ENCODE results near the gene ARHGAP32.

ARHGAP32 gene

DNA sequence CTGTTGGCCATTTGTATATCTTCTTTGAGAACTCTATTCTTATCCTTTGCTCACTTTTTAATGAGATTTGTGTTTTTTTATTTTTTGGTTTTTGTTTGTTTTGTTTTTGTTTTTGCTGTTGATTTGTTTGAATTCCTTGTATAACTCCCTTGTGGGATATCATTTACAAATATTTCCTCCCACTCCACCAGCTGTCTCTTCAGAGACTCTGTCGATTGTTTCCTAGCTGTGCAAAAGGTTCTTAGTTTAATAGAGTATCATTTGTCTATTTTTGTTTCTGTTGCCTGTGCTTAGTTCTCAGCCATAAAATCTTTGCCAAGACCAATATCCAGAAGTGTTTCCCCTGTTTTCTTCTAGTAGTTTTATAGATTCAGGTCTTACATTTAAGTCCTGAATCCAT is 82.4 kb downstream of the ARHGAP32 start:
- no peak overlapping the region for H3K9ac ChIP-seq (ENCODE audit: low read length)
- no peaks in the 10 kb centered on the region for H3K27me3 ChIP-seq (ENCODE audit: control insufficient read depth, insufficient read depth, low read length)
- H3K4me1 ChIP-seq (ENCODE audit: control insufficient read depth, insufficient read depth, low read length), result no peaks in the 10 kb centered on the region
- H3K36me3 ChIP-seq (ENCODE audit: control insufficient read depth, insufficient read depth, low read length), result no peaks in the 10 kb centered on the region
- no peak overlapping the region for H3K27ac ChIP-seq (ENCODE audit: low read depth, low read length)
- H3K4me3 ChIP-seq (ENCODE audit: low read depth, low read length), result no peak overlapping the region
- peaks cover 6% of the 10 kb centered on the region; the same call in 1 of the 2 replicates for H3K9me3 ChIP-seq (ENCODE audit: control insufficient read depth, insufficient read depth, low read depth, low read length)

DNA sequence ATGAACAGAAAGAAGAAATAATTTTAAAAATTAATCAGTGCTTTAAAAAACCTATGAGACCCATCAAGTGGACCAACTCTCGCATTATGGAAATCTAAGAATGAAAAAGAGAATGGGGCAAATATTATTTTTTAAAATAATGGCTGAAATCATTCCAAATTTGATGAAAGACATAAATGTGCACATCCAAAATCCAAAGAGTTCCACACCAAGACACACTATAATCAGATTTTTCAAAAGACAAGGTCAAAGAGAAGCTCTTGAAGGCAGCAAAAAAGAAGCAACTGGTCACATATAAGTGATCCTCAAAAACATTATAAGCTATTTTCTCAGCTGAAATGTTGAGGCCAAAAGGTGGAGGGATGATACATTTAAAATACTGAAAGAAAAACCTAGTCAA is 85.3 kb downstream of the ARHGAP32 start:
- no peaks in the 10 kb centered on the region for H3K4me1 ChIP-seq (ENCODE audit: control insufficient read depth, insufficient read depth, low read length)
- H3K9ac ChIP-seq (ENCODE audit: low read length), result no peak overlapping the region
- no peaks in the 10 kb centered on the region for H3K27me3 ChIP-seq (ENCODE audit: control insufficient read depth, insufficient read depth, low read length)
- no peaks in the 10 kb centered on the region for H3K36me3 ChIP-seq (ENCODE audit: control insufficient read depth, insufficient read depth, low read length)
- no peak overlapping the region for H3K27ac ChIP-seq (ENCODE audit: low read depth, low read length)
- H3K4me3 ChIP-seq (ENCODE audit: low read depth, low read length), result no peak overlapping the region
- H3K9me3 ChIP-seq (ENCODE audit: control insufficient read depth, insufficient read depth, low read depth, low read length), result peaks cover 6% of the 10 kb centered on the region; the same call in 1 of the 2 replicates

DNA sequence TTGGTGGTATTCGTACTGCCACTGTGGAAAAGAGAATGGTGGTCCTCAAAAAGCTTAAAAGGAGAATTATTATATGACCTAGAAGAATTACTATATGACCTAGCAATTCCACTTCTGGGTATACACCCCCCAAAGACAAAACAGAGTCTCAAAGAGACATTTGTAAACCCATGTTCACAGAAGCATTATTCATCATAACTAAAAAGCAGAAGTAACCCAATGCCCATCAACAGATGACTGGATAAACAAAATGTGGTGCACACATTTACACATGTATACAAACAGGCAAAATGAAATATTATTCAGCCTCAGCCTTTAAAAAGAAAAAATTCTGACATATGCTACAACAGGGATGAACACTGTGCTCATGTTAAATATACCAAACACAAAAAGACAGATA is 89.4 kb downstream of the ARHGAP32 start:
- H3K4me3 ChIP-seq (ENCODE audit: low read depth, low read length), result no peak overlapping the region
- peaks cover 6% of the 10 kb centered on the region; the same call in 1 of the 2 replicates for H3K9me3 ChIP-seq (ENCODE audit: control insufficient read depth, insufficient read depth, low read depth, low read length)
- H3K27ac ChIP-seq (ENCODE audit: low read depth, low read length), result no peak overlapping the region
- H3K27me3 ChIP-seq (ENCODE audit: control insufficient read depth, insufficient read depth, low read length), result no peaks in the 10 kb centered on the region
- no peaks in the 10 kb centered on the region for H3K36me3 ChIP-seq (ENCODE audit: control insufficient read depth, insufficient read depth, low read length)
- H3K4me1 ChIP-seq (ENCODE audit: control insufficient read depth, insufficient read depth, low read length), result no peaks in the 10 kb centered on the region
- H3K9ac ChIP-seq (ENCODE audit: low read length), result no peak overlapping the region

DNA sequence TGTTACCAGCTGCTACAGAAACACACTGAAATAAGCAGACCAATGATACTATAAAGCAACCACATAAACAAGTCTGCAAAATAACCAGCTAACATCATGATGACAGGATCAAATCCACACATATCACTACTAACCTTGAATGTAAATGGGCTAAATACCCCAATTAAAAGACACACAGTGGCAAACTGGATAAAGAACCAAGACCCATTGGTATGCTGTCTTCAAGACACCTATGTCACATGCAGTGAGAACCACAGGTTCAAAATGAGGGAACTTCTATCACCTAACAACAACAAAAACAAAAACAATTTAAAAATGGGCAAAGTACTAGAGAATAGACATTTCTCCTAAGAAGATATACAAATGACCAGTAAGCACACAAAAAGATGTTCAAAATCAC is 89.9 kb downstream of the ARHGAP32 start:
- Histone ChIP-seq H3K36me3 (ENCODE audit: control insufficient read depth, insufficient read depth, low read length) (no peaks in the 10 kb centered on the region), H3K4me3 (ENCODE audit: low read depth, low read length) (no peak overlapping the region), H3K27me3 (ENCODE audit: control insufficient read depth, insufficient read depth, low read length) (no peaks in the 10 kb centered on the region), H3K9me3 (ENCODE audit: control insufficient read depth, insufficient read depth, low read depth, low read length) (peaks cover 3% of the 10 kb centered on the region; the same call in 1 of the 2 replicates), H3K9ac (ENCODE audit: low read length) (no peak overlapping the region), H3K27ac (ENCODE audit: low read depth, low read length) (no peak overlapping the region), H3K4me1 (ENCODE audit: control insufficient read depth, insufficient read depth, low read length) (no peaks in the 10 kb centered on the region)

DNA sequence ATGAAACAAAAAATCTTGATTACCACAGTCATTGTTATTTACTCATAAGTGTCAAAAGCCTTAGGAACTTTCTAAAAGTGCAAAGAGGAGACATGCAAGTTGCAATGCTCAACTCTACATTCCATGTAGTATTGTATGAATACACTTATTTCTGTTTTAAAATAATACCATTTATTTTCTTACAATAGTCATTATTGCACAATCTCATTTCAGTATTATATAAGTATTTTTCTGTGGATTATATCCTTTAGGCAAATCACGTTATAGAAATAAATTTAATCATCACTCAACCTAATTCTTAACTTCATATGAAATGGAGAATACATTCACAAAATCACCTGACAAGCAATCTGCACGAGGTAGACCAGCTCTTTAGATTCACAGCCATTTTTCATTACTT is 98.8 kb downstream of the ARHGAP32 start:
- H3K4me3 ChIP-seq (ENCODE audit: low read depth, low read length), result no peak overlapping the region
- no peaks in the 10 kb centered on the region for H3K27me3 ChIP-seq (ENCODE audit: control insufficient read depth, insufficient read depth, low read length)
- H3K36me3 ChIP-seq (ENCODE audit: control insufficient read depth, insufficient read depth, low read length), result no peaks in the 10 kb centered on the region
- H3K4me1 ChIP-seq (ENCODE audit: control insufficient read depth, insufficient read depth, low read length), result no peaks in the 10 kb centered on the region
- no peak overlapping the region for H3K9ac ChIP-seq (ENCODE audit: low read length)
- no peak overlapping the region for H3K27ac ChIP-seq (ENCODE audit: low read depth, low read length)
- H3K9me3 ChIP-seq (ENCODE audit: control insufficient read depth, insufficient read depth, low read depth, low read length), result no peaks in the 10 kb centered on the region

DNA sequence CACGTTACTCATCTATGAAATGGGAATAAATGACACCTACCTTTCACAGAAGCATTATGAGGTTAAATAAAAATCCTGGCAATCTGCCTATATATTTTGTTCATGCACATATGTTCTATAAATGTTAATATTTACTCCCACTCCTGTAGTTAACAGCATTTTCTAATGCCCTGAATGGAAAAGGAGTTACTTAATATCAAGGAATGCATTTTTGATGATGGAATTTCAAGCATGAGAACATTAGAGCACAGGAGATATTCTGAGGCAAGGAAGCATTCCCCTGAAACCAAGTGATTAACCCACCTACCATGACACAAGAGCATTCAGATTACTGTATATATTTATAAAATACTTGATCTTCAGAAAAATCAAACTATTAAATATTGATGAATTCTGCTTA is 102.1 kb downstream of the ARHGAP32 start:
- Histone ChIP-seq H3K27ac (ENCODE audit: low read depth, low read length) (no peak overlapping the region), H3K4me3 (ENCODE audit: low read depth, low read length) (no peak overlapping the region), H3K4me1 (ENCODE audit: control insufficient read depth, insufficient read depth, low read length) (no peaks in the 10 kb centered on the region), H3K9me3 (ENCODE audit: control insufficient read depth, insufficient read depth, low read depth, low read length) (no peaks in the 10 kb centered on the region), H3K36me3 (ENCODE audit: control insufficient read depth, insufficient read depth, low read length) (no peaks in the 10 kb centered on the region), H3K27me3 (ENCODE audit: control insufficient read depth, insufficient read depth, low read length) (no peaks in the 10 kb centered on the region), H3K9ac (ENCODE audit: low read length) (no peak overlapping the region)

DNA sequence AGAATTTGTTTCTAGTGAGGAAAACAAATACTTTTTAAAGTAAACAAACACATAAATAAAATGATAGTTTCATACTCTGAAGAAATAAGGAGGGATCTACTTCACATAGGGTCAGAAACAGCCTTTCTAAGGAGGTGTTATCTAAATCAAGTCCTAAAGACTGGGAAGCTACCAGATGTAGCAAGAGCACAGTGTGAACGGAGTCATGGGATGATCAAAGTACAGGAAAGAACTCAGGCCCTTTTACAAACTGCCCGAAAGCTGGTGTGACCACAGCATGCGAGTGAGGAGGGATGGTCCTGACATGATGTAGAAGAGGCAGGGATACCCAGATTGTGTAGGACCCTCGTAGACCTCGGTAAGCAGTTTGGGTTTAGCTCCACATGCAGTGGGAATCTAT is 102.8 kb downstream of the ARHGAP32 start:
- Histone ChIP-seq H3K4me3 (ENCODE audit: low read depth, low read length) (no peak overlapping the region), H3K9ac (ENCODE audit: low read length) (no peak overlapping the region), H3K9me3 (ENCODE audit: control insufficient read depth, insufficient read depth, low read depth, low read length) (peaks cover 3% of the 10 kb centered on the region), H3K27ac (ENCODE audit: low read depth, low read length) (no peak overlapping the region), H3K4me1 (ENCODE audit: control insufficient read depth, insufficient read depth, low read length) (no peaks in the 10 kb centered on the region), H3K27me3 (ENCODE audit: control insufficient read depth, insufficient read depth, low read length) (no peaks in the 10 kb centered on the region), H3K36me3 (ENCODE audit: control insufficient read depth, insufficient read depth, low read length) (no peaks in the 10 kb centered on the region)

DNA sequence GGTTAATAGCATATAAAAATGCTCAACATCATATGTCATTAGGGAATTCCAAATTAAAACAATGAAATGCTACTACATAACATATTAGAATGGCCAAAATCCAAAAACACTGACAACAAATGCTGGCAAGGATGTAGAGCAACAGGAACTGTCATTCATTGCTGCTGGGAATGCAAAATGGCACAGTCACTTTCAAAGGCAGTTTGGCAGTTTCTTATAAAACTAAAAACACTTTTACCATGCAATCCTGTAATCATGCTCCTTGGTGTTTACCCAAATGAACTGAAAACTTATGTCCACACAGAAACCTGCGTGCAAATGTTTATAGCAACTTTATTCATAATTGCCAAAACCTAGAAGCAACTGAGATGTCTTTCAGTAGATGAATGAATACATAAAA is 105.1 kb downstream of the ARHGAP32 start:
- Histone ChIP-seq H3K9ac (ENCODE audit: low read length) (no peak overlapping the region), H3K36me3 (ENCODE audit: control insufficient read depth, insufficient read depth, low read length) (no peaks in the 10 kb centered on the region), H3K27ac (ENCODE audit: low read depth, low read length) (no peak overlapping the region)

DNA sequence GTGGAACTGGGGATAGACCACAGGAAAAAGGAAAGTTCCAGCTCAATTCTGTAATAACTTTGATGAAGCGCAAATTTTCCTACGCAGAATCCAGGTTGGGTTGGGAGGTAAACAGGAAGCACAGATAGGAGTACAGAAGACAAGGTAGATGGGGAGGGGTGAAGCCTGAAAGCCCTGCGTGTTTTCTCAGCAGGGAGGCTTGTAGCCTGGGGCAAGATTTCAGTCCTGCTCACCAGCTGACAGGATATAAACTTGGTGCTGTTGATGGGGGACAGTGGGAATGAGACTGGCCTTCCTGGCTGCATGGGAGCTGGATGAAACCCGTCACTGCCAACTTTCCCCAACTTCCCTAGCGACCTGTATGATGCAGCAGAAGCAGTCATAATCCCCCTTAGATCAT is 114.9 kb downstream of the ARHGAP32 start:
- no peaks in the 10 kb centered on the region for H3K27me3 ChIP-seq (ENCODE audit: control insufficient read depth, insufficient read depth, low read length)
- H3K9me3 ChIP-seq (ENCODE audit: control insufficient read depth, insufficient read depth, low read depth, low read length), result no peaks in the 10 kb centered on the region
- H3K4me1 ChIP-seq (ENCODE audit: control insufficient read depth, insufficient read depth, low read length), result peaks cover 8% of the 10 kb centered on the region
- no peak overlapping the region for H3K9ac ChIP-seq (ENCODE audit: low read length)
- no peaks in the 10 kb centered on the region for H3K36me3 ChIP-seq (ENCODE audit: control insufficient read depth, insufficient read depth, low read length)
- H3K27ac ChIP-seq (ENCODE audit: low read depth, low read length), result no peak overlapping the region
- no peak overlapping the region for H3K4me3 ChIP-seq (ENCODE audit: low read depth, low read length)

More for the DNA sequence above, 105.1 kb downstream of the ARHGAP32 start:
- Histone ChIP-seq H3K9me3 (ENCODE audit: control insufficient read depth, insufficient read depth, low read depth, low read length) (peaks cover 9% of the 10 kb centered on the region), H3K4me1 (ENCODE audit: control insufficient read depth, insufficient read depth, low read length) (no peaks in the 10 kb centered on the region), H3K27me3 (ENCODE audit: control insufficient read depth, insufficient read depth, low read length) (no peaks in the 10 kb centered on the region), H3K4me3 (ENCODE audit: low read depth, low read length) (no peak overlapping the region)

DNA sequence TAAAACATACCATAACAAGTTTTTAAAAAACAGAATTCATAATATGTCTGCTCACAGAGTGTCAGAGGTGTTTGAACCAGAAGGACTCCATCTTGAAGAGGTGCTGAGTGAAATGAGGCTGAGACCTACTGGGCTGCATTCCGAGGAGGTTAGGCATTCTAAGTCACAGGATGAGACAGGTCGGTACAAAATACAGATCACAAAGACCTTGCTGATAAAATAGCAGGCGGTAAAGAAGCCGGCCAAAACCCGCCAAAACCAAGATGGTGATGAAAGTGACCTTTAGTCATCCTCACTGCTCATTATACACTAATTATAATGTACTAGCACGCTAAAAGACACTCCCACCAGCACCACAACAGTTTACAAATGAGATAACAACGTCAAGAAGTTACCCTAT is 116.4 kb downstream of the ARHGAP32 start:
- Histone ChIP-seq H3K9me3 (ENCODE audit: control insufficient read depth, insufficient read depth, low read depth, low read length) (no peaks in the 10 kb centered on the region), H3K27me3 (ENCODE audit: control insufficient read depth, insufficient read depth, low read length) (no peaks in the 10 kb centered on the region), H3K9ac (ENCODE audit: low read length) (no peak overlapping the region), H3K36me3 (ENCODE audit: control insufficient read depth, insufficient read depth, low read length) (no peaks in the 10 kb centered on the region), H3K4me1 (ENCODE audit: control insufficient read depth, insufficient read depth, low read length) (peaks cover 8% of the 10 kb centered on the region), H3K4me3 (ENCODE audit: low read depth, low read length) (no peak overlapping the region), H3K27ac (ENCODE audit: low read depth, low read length) (no peak overlapping the region)

DNA sequence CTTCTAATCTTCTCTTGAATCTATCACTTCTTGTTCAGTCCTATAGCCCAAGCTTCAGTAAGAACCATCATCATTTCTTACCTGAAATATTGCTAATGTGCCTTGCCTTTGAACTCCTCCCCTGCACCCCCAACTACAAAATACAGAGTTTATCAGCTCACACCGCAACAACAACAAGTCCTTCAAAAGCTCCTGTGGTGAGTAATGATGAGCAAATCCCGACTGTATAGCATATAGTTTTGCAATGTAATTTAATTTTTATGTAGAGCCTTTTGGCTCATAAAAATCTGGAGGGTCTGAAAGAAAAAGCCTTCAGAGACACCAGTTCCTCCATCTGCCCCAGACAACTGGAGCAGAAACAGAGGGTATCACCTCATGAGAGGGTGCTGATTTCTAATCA is 124.7 kb downstream of the ARHGAP32 start:
- no peak overlapping the region for H3K4me3 ChIP-seq (ENCODE audit: low read depth, low read length)
- H3K36me3 ChIP-seq (ENCODE audit: control insufficient read depth, insufficient read depth, low read length), result no peaks in the 10 kb centered on the region; the same call in 1 of the 2 replicates
- H3K4me1 ChIP-seq (ENCODE audit: control insufficient read depth, insufficient read depth, low read length), result no peaks in the 10 kb centered on the region
- no peaks in the 10 kb centered on the region for H3K9me3 ChIP-seq (ENCODE audit: control insufficient read depth, insufficient read depth, low read depth, low read length)
- H3K9ac ChIP-seq (ENCODE audit: low read length), result no peak overlapping the region
- no peak overlapping the region for H3K27ac ChIP-seq (ENCODE audit: low read depth, low read length)
- H3K27me3 ChIP-seq (ENCODE audit: control insufficient read depth, insufficient read depth, low read length), result no peaks in the 10 kb centered on the region

DNA sequence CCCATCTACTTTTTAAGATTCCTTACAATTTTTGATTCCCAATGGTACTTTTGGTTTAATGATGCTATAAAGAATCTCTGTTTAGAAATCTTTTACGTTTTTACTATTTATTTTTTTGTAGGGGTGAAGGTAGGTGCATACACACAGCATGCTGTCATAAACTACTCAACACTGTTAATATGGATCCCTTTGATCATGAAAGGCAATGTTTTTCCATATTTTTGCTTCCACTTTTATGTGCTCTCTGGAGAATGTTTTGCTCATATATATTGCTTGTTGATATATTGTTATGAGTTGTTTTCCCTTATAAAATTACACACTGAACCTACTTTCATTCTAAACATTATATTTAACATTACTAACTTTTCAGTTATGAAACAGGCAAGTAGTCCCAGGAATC is 125.9 kb downstream of the ARHGAP32 start:
- H3K27ac ChIP-seq (ENCODE audit: low read depth, low read length), result no peak overlapping the region
- no peaks in the 10 kb centered on the region for H3K4me1 ChIP-seq (ENCODE audit: control insufficient read depth, insufficient read depth, low read length)
- H3K9me3 ChIP-seq (ENCODE audit: control insufficient read depth, insufficient read depth, low read depth, low read length), result no peaks in the 10 kb centered on the region
- H3K27me3 ChIP-seq (ENCODE audit: control insufficient read depth, insufficient read depth, low read length), result no peaks in the 10 kb centered on the region
- no peak overlapping the region for H3K9ac ChIP-seq (ENCODE audit: low read length)
- no peak overlapping the region for H3K4me3 ChIP-seq (ENCODE audit: low read depth, low read length)
- no peaks in the 10 kb centered on the region; the same call in 1 of the 2 replicates for H3K36me3 ChIP-seq (ENCODE audit: control insufficient read depth, insufficient read depth, low read length)
